NCI-H345 treated with DMSO at 0.1 percent for 48 hours (cell line): ENCODE data around the gene INPP5D.
"Not testable (repeated sequence)": the region's sequence is repeated elsewhere in the genome, so short reads cannot be mapped to it uniquely, and the experiment has no call there.

Source experiments
- DNase-seq: peaks from one replicate; lab custom pipeline; 2025; ENCODE audit not compliant: unreplicated experiment; lab: John Stamatoyannopoulos, UW

INPP5D gene

DNA sequence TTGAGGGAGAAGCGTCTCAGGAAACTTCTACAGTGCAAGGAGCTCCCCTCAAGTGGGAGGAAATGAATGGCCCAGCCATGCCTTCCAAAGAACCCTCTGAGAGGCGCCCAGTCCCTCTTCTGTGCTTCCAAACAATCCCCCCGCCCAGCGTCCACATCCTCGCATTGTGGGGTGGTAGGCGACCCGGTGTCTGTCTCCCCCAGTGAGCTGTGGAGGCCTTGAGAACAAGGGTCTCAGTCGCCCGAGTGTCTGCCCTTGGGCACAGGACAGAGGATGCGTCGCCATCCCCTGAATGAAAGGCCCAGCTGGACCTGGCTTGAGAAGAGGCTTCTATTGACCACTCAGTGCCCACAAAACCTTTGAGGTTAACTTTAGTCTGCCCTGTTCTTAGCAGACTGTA lies 29.7 kb downstream of the INPP5D start:
- DNase-seq: no peak

DNA sequence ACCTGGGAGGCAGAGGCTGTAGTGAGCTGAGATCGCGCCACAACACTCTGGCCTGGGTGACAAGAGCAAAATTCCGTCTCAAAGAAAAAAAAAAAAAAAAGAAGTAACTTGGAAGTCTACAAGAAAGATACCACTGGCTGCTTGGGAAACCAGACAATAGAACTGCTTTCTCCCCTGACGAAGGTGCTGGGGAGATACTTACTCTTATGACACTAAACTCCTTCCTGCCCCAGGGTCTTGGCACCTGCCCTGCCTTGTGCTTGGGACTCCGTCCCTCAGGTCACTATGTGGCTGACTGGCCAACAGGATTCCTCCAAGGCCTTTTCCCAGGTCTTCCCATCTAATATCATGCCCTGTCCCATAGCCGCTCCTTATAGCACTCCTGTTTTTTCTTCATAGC lies 30.7 kb downstream of the INPP5D start:
- DNase-seq: no peak

GRCh38 chr2:233091595-233092375 lies 31.6 kb downstream of the INPP5D start:
- DNase-seq: no peak

DNA sequence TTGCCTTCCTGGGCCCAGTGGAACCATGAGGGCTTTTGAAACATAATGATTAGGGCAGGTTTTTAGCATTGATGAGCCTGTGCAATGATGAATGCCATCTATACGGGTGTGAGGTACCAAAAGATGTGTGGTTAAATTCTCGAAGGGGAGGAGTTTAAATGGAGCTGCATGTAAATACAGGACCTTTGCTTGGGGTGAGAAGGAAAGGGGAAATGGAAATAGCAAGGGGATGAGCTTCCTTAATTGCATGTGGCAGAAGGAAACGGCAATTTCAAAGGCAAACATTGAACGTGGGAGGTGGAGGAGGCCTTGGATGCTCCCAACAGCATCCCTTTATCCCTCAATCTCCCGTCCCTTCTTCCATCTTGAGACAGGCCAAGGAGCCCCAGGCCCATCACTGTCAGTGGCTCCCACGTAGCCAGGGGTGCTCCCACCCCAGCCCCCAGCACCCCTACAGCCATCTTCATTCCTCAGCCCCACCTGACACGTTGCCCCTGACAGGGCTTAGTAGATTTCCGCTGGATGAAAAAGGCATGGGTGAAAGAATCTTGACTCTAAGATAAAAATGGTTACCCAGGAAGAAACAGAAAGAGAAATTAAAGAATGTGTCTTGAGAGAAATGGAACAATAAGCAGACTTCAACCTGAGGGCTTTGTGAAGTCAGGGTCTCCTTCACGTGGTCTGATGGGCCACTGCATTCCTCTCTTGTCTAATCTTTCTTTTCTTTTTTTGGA lies 32.5 kb downstream of the INPP5D start:
- DNase-seq: no peak

DNA sequence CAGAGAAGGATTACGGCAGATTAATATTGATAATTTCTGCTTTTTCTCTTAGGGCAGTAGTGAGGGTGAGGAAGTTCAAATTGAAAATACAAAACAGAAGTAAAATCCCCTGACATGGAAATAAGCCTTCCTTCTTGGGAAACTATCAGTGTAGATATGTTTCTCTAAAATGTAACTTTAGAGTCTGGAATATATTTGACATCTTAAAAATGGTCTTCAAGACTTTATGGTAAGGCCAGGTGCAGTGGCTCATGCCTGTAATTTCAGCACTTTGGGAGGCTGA lies 33.0 kb downstream of the INPP5D start:
- DNase-seq: no peak

DNA sequence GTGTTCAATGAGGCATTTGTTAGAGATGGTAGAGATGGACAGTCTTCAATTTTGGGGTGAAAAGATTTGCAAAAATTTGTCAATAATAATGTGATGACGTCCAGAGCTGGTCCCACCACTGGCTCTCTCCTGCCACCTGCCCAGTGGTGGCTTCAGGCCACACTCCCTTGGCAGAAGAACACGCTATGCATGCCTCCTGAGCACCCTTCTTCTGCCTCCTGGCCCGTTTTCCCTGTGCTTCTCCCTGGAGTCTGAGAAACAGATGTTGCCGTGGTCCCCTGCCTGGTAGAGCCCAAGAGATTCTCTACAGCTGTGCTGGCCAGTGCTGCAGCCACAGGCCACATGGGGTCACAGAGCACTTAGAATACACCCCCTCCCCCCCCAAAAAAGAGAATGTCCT lies 33.6 kb downstream of the INPP5D start:
- no peak for DNase-seq

- DNase-seq: no peak
Measured at GRCh38 chr2:233094614-233095013, 34.5 kb downstream of the INPP5D start.

DNA sequence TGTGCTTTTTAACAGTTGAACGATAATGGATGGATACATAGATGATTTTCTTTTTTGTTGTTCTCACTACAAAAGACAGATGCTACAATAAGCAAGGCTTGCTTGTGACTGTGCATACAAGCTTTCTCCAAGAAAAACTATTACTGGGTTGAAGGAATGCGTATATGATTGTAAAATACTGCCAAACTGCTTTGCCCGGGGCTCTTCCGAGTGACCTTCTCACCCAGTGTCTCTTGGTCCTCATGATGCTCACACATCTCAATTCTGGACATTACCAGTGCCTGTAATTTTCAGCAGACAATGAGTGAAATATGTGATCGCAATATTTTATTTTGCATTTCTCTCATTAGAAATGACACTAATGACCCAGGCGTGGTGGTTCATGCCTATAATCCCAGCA lies 35.9 kb downstream of the INPP5D start:
- DNase-seq: no peak

DNA sequence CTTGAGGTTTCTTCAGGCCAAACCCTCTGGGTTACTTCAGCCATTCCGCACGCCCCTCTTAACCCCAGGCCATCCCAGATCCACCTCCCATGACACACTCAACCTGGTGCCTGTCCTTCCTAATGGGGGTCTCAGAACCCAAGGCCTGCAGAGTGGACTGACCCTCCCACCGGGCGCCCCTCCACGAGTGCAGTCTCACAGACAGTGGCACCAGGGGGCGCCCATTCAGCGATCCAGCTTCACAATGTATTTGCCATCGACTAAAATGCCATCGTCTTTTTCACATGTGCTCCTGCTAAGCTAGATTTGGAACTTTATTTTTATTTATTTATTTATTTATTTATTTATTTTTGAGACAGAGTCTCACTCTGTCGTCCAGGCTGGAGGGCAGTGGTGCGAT lies 38.5 kb downstream of the INPP5D start:
- no peak for DNase-seq

- not testable (repeated sequence) for DNase-seq
Measured at GRCh38 chr2:233099820-233100191, 39.7 kb downstream of the INPP5D start.

DNA sequence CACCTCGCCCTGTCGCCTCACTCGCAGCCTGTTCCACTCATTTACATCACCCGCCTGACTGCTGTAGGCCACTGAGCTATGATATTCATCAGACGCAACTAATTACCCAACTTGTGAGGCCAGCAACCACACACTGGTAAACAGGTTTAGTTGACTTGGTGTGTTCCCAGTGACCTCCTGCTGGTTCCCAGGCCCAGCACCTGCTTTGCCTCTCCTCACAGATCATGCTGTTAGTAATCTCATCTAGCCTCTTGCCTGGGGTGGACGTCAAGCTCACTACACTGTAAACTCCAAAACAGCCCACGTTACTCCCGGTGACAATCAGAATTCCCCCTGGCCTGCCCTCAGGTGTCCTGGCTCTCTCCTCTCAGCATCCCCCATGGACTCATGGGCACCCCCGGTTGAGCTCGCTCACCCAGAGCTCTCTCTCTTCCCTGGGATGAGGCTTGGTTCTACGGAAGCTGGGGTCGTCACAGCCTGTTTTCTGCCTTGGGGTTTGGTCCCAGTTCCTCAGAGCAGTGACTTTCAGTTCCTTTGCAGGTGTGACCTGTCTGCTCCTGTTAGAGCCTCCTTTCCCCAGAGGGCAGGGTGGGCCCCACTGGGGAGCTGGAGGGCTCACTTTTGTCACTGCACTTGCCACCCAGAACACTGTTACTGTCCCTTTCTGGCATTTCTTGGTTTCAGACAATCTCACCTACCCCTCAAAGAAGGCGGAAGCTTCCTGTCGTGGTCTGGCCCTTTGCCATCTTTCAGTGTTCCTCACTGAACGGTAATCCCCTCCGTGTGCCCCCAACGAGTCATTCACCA lies 40.3 kb downstream of the INPP5D start:
- no peak for DNase-seq

DNA sequence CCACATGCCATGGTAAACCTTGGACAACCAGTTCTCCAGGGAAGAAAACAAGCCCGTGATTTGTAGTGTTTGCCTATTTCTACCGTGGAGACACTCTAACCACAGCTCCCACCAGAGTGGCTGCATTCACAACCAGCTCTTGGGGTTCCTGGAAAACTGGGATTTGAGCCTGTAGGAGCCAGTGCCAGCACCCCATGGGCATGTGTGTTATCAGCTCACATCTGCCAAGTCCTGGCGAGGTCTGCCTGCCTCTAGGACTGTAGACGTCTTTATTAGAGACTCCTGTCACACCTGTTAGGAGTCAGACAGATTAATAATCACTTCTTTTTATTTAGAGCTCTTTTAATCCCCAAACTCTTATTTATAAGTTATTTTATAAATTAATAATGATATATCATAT lies 41.0 kb downstream of the INPP5D start:
- no peak for DNase-seq

GRCh38 chr2:233101816-233102215 lies 41.7 kb downstream of the INPP5D start:
- no peak for DNase-seq

DNA sequence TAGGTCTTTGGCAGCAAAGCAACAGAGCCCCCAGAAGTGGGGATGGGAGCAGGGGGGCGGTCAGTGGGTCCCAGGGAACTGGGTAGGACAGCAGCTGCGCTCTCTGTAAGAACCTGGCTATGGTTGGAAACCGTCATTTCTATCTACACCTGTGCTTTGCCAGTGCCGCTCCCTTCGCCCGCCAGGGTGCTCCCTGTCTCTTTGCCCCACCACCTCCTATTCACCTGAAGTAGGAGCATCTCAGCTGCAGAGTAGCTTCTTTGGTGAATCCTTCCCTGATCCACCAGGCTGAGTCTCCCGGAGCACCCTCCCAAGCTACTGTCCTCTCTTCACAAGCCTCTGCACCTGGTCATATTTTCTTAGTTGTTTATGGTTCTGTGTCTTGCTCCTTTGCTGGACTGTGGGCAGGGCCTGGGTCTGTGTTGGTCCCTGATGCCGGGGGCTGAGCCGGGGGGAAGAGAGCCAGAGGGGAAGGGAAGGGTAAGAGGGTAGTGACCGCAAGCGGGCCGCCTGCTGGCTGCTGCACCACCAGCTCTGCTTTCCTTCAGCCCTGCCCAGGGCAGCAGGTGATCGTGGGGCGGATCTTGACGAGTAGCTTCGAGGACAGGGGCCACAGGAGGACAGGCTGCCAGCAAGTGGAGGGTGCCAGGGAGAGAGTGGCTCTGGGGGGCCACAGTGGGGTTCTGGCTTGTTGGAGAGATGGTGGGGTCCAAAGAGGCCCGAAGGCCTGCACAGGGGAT lies 45.2 kb downstream of the INPP5D start:
- DNase-seq: no peak

- DNase-seq: no peak
Measured at GRCh38 chr2:233105930-233106329, 45.8 kb downstream of the INPP5D start.

- no peak for DNase-seq
Measured at GRCh38 chr2:233107011-233107410, 46.9 kb downstream of the INPP5D start.

DNA sequence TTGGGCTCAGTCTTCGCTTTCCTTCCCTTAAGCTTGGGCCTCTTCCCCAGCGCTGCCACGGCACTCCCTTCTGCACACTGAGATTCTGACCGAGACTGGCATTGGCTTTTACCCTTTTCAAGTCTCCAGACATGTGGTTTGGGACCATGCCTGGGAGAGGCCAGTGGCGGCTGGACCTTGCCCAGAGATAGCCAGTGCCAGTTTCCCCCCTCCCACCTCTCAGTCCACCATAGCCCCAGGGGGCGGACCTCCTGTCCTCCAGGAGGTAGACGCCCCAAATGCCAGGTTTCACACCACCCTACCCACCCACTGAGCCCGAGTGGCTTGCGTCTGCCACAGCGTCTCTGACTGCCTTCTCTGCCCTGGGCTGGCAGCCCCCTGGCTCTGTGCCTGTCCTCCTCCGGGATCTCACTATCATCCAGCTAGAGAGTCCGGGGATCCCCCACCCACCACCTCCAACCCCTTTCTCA lies 47.7 kb downstream of the INPP5D start:
- no peak for DNase-seq

DNA sequence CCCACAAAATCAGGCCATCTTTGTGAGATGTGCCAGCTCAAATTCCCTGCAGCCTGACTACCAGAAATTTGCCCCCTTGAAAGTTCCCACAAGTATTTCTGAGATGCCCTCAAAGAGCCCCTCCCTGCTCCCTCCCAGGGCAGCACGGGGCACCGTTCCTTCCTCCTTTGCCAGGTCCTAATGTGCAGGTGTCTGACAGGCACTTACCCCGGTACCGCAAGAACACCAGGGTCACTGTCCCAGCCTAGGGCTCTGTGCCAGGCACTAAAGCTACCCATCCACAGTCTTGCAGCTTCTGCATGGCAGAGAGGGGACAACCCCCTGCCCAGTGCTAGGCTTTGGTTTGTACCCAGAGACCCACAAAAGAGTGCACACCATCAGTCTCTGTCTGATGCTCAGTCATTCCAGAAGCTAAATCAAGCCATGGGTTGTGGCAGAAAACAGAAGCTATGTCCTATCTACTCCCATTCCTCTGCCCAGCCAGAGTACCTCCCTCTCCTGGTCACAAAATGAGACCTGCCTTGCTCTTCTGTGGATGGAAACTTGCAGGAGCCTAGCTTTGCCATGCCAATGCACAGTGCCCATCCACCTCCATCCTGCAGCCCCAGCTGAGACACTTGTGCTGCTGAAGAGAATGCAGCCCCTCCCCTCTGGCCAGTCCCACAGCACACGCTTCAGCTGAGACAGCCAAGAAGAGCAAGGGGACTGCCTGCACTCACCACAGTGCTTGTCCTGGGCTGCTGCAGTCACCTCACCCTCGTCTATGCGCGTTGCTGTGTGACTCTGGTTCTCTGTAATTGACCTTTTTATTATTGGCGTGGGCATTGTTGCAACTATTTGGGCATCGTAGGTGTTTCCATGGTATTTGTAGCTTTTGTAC lies 48.7 kb downstream of the INPP5D start:
- no peak for DNase-seq

DNA sequence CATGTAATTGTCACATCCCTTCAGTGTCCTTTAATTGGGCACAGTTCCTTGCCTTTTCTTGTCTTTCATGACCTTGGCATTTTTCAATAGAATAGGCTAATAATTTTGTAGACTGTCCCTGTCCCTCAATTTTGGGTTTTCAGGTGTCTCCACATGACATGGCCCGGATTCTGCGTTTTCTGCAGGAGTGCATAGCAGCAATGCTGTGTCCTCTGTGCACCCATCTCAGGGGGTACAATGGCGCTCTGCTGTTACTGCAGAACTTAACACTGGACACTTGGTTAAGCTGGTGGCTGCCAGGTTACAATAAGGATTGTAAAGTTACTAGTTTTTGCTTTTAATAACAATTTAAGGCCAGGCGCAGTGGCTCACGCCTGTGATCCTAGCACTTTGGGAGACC lies 51.3 kb downstream of the INPP5D start:
- DNase-seq: no peak

- no peak for DNase-seq
Measured at GRCh38 chr2:233112329-233112728, 52.2 kb downstream of the INPP5D start.
